GM19238 (cell line): ENCODE measurements around the gene TMEM120B.
A peak's percentile ranks its signal among the peaks of the same experiment; 100 is the strongest.

ENCODE experiments used
- DNase-seq: peaks from one replicate; pipeline ENCODE4 v3.0.0; 2011; ENCODE audit warnings: low spot score; ENCODE audit not compliant: insufficient read length

The TMEM120B gene

DNA sequence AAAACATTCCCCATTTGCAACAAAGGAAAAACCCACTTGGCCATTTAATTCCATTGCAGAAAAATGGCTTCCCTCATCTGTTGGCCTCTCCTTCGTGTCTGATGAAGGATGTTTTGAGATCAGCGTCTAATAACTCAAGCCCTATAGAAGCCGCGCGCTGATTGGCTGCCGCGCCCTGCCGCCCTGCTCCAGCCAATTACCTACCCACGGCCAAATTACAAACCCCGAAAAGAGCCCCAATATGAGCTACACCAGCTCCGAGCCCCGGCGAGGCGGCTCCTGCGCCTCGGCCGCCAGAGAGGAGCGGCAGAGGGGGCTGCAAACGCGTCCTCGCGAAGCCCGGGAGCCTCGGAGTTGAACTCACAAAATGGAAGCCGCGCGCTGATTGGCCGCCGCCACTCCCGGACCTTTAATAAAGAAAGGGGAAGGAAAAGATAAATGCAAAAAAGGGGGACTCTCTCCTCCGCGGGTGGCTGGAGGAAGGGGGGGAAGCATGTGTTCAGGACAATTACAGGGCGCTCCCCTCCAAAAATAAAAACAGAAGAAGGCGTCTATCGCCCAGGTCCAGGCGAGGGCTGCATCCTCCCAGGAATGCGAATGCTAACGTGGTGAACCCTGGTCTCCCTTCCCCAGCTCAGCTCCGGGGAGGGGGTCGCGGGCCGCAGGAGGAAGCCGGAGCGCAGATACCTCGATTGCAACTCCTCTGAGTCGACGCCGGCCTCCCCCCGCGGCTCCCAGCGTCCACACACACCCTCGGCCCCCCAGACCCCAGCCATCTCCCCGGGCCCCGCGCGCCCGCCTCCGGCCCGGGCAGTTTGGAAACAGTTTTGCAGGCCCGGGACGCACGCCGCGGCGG, 90.5 kb downstream of the TMEM120B start:
- peak; percentile 91 for DNase-seq

GRCh38 chr12:121803861-121804416, 91.4 kb downstream of the TMEM120B start, which contains the start of gene SETD1B:
Gene SETD1B (plus strand): TSS chr12:121804009. CDS start chr12:121804738, 729 bp downstream.
- no peak for DNase-seq

DNA sequence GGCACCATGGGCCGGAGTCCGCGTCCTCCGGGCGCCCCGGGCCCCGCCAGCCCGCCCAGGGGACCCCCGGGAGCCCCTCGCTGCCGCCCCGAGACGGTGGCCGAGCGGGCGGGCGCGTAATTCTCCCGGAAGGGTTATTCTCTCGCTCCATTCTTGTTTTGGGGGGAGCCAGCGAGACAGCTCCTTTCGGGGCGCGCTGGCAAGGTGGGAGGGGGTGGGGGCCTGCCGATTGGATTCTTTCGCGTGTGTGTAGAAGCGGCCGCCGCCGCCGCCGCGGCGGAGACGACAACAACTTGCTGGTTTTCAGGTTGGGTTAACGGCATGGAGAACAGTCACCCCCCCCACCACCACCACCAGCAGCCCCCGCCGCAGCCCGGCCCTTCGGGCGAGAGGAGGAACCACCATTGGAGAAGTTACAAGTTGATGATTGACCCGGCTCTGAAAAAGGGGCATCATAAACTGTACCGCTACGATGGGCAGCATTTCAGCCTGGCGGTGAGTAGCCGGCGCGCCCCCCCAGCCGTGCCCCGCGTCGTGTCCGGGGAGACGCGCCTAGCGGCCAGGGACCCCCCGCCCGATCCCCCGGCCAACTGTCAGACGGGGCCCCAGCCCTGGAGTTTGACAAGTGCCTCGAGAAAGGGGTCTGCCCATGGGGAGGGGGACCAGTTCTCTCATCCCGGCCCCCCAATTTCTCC, 92.0 kb downstream of the TMEM120B start:
- no peak for DNase-seq

DNA sequence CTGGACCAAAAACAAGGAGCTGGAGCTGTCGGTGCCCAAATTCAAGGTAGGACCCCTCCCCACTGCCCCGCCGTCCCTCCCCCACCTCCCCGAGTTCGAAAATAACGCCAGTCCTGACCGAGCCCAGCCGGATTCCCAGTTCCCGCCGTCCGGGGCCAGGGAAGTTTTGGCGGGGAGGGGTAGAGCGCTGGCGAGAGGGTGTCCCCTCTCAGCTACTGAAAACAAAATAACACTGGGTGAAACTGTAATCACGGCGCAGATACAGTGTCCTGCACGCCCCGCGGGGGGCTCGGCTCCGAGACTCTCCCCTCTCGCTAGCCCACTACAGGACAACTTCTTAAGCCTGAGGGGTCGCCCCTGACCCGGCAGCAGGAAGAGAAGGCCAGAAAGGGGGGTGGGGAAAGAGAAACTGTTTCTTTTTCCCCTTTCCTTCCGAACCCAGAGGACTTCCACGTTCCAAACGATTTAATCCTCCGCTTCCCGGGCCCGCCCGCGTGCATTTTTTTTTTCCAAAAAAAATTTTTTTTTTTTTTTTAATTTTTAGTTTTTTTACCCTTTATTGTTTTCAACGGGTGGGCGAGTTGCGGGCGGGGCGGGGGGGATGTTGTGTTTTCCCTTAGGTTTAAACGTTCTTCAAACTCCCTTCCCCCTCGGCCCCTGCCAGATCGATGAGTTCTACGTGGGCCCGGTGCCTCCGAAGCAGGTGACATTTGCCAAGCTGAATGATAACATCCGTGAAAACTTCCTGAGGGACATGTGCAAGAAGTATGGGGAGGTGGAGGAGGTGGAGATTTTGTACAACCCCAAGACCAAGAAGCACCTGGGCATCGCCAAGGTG, 92.8 kb downstream of the TMEM120B start:
- no peak for DNase-seq

- DNase-seq = no peak
Observed at GRCh38 chr12:121806009-121806545, 93.5 kb downstream of the TMEM120B start.

DNA sequence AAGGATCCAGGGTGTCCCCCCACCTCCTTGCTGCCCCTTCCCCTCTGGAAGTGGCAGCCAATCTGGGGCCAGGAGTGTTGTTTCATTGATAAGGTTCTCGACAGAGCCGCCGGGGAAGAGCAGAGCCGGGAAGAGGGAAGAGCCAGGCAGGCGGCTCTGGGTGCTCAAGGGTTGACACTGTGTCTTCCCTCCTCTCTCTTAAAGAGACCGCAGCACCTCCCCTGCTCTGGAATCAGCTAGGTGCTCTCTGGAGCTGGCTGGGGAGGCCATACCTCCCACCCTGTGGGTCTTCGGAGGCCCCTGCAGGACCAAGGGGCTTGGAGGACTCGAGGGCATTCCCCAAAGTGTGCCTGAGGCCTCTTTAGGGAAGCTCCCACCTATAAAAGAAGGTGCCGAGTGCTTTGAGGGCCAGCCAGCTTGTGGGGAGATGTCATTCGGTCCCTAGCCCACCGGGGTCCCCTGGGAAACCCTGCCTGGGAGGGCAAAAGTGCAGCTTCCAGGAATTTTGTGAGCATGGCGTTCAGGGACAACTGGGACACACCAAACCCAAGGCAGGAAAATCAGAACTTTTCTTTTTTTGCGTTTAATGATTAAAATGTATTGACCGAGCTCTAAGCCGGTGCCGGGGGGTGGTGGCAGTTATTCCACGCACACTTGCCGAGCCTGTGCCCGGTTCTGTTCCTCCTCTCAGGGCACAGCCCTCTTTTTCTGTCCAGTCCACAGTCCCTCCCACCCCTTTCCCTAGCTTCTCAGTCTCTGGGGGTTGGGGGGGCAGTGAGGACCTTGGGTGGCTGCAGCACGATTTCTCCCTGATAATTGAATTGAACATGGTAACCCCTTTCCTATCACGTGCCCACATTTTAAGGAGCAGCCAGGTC, 94.2 kb downstream of the TMEM120B start:
- no peak for DNase-seq

- DNase-seq = no peak
Observed at GRCh38 chr12:121807642-121808347, 95.2 kb downstream of the TMEM120B start.

DNA sequence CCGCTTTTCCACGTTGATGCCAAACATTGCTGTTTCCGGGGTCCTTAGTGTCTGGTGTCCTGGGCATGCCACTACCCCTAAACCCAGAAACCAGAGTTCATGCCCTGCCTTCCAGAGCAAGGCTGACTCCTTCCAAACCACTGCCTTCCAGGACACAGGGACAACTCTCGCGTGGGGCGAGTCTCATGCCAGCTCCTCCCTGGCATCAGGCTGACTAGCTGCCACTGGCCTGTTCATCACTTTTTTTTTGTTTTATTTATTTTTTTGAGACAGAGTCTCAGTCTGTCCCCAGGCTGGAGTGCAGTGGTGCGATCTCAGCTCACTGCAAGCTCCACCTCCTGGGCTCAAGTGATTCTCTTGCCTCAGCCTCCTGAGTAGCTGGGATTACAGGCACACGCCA, 96.1 kb downstream of the TMEM120B start:
- DNase-seq = no peak

- DNase-seq = no peak
Observed at GRCh38 chr12:121809712-121810116, 97.2 kb downstream of the TMEM120B start.

DNA sequence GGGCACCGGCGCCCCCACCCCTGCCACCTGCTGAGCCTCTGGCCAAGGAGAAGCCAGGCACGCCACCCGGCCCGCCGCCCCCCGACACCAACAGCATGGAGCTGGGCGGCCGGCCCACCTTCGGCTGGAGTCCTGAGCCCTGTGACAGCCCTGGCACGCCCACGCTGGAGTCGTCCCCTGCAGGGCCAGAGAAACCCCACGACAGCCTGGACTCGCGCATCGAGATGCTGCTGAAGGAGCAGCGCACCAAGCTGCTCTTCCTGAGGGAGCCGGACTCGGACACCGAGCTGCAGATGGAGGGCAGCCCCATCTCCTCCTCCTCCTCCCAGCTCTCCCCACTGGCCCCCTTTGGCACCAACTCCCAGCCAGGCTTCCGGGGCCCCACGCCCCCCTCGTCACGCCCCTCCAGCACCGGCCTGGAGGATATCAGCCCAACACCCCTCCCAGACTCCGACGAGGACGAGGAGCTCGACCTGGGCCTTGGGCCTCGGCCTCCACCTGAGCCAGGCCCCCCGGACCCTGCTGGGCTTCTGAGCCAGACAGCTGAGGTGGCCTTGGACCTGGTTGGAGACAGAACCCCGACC, 97.8 kb downstream of the TMEM120B start:
- DNase-seq = no peak

DNA sequence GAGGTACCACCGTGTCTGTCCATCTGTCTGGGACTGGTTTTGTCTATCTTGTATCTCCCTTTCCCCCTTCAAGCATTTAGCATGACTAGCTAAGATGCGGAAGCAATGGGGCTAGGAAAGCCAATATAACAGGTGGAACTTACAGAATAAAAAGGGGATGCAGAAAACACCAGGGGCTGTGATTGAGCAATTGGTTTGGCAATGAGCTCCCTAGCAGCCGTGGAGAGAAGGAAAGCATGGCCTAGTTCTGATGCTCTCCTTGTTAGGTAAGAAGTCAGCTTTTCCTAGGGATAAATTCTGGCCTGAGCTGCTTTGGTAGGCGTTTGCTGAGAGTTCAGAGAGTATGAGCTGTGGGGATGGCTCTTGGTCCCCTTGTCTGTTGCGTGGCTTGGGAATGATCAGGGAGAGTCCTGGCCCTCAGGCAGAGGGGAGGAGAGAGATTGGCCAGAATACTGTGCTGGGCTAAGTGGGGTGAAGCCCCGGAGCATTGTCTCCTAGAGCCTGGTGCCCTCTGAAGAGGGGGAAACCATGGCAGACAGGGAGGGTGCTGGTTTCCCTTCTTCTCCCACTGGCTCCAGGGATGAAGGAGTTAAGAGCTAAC, 98.4 kb downstream of the TMEM120B start:
- no peak for DNase-seq

GRCh38 chr12:121811434-121812319, 99.1 kb downstream of the TMEM120B start:
- peak; percentile 96 for DNase-seq

- peak; percentile 77 for DNase-seq
Observed at GRCh38 chr12:121812320-121812871, 99.8 kb downstream of the TMEM120B start.

- DNase-seq = no peak
Observed at GRCh38 chr12:121812921-121813896, 100.7 kb downstream of the TMEM120B start.

DNA sequence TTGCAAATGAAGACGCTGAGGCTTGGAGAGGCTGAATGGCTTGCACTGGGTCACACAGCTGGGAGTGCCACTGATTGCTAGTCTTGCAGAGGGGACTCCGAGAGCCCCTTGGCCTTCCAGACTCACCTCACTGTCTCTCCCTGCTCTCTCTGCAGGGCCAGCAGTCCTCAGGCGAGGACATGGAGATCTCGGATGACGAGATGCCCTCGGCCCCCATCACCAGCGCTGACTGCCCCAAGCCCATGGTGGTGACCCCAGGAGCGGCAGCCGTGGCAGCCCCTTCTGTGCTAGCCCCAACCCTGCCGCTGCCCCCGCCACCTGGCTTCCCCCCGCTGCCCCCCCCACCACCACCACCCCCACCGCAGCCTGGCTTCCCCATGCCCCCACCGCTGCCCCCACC, 101.4 kb downstream of the TMEM120B start:
- DNase-seq = no peak

DNA sequence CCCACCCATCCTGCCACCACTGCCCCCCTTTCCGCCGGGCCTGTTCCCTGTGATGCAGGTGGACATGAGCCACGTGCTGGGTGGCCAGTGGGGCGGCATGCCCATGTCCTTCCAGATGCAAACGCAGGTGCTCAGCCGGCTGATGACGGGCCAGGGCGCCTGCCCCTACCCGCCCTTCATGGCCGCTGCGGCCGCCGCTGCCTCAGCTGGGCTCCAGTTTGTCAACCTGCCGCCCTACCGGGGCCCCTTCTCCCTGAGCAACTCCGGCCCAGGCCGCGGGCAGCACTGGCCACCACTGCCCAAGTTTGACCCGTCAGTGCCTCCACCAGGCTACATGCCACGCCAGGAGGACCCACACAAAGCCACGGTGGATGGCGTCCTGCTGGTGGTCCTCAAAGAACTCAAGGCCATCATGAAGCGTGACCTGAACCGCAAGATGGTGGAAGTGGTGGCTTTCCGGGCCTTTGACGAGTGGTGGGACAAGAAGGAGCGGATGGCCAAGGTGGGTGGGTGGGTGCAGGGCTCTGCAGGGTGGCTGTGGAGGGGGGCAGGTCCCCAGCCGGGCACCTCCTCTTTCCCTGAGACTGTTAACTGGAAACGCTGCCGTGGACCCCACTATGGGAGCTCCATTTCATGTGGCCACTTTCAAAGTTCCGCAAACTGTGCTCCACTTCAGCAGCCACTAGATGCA, 102.0 kb downstream of the TMEM120B start:
- no peak for DNase-seq
